Muscle of leg (tissue), 11 donors: Measurements from ENCODE around the gene ACAT2. TPM values are rescaled to one million over a fixed set of nuclear protein-coding genes. Genes with fewer than 3 reads are reported as not detected.
"Not testable (repeated sequence)": the region's sequence is repeated elsewhere in the genome, so short reads cannot be mapped to it uniquely, and the experiment has no call there.

Experiments used
- DNase-seq: peaks from one replicate; pipeline ENCODE4 v3.0.0; 2013
- H3K27ac ChIP-seq: one replicate; pipeline ENCODE4 v1.5.1; 2013; ENCODE audit warnings: mild to moderate bottlenecking, low read length, control low read depth
- H3K27me3 ChIP-seq: one replicate; pipeline ENCODE4 v1.6.1; 2013; ENCODE audit warnings: low read length; ENCODE audit not compliant: control insufficient read depth, insufficient read depth
- H3K36me3 ChIP-seq: one replicate; pipeline ENCODE4 v1.6.1; 2013; ENCODE audit warnings: low read length; ENCODE audit not compliant: control insufficient read depth, insufficient read depth
- H3K4me1 ChIP-seq: one replicate; pipeline ENCODE4 v1.6.1; 2013; ENCODE audit warnings: low read length; ENCODE audit not compliant: control insufficient read depth, insufficient read depth
- H3K4me3 ChIP-seq: one replicate; pipeline ENCODE4 v1.5.1; 2013; ENCODE audit warnings: low read length, control low read depth
- H3K9me3 ChIP-seq: replicated peaks from 2 replicates; pipeline ENCODE4 v1.6.1; 2013; ENCODE audit warnings: low read depth, low read length; ENCODE audit not compliant: control insufficient read depth
- WGBS: methylation state at CpG from one replicate; pipeline ENCODE4 v1.1.5; 2013; ENCODE audit warnings: missing lambda C conversion rate; ENCODE audit not compliant: insufficient coverage; 5-methylcytosine and 5-hydroxymethylcytosine counted together
- polyA plus RNA-seq, 8 donors: library from polyadenylated mRNA; unstranded; fragments of 120-200 nt; gene quantifications; one replicate each; pipeline versions ENCODE4 v1.2.1 to v1.2.3, GENCODE V29; 2013; ENCODE audit warnings: inconsistent platforms in 1 of 8, low replicate concordance in 1 of 8; ENCODE audit not compliant: insufficient read length in 8 of 8, insufficient read depth in 1 of 8
- total RNA-seq: library from RNA; stranded (reverse); fragments of 120-200 nt; gene quantifications from one replicate; pipeline ENCODE4 v1.2.4, GENCODE V29; 2013

ACAT2 gene
- total and polyA plus RNA-seq, 9 donors: 14.4 to 26.5 (median 19.5) TPM

GRCh38 chr6:159790149-159790955 is 28.5 kb downstream of the ACAT2 start, which contains the start of gene MRPL18:
Gene MRPL18 (plus strand): TSS chr6:159790467. CDS start chr6:159790588, 121 bp downstream.
- Histone ChIP-seq H3K4me3 (peak within 1 kb of the TSS; percentile 96), H3K36me3 (peaks cover 22% of the 10 kb centered on the region), H3K9me3 (no peaks in the 10 kb centered on the region), H3K27ac (peak within 1 kb of the TSS; percentile 100), H3K27me3 (no peaks in the 10 kb centered on the region), H3K4me1 (peaks cover 13% of the 10 kb centered on the region)
- peak; percentile 99 for DNase-seq
- WGBS: under 1% methylated on average over 52 of the region's 56 CpGs

GRCh38 chr6:159790956-159791598 is 29.2 kb downstream of the ACAT2 start:
- H3K36me3 ChIP-seq: peaks cover 21% of the 10 kb centered on the region
- peaks cover 13% of the 10 kb centered on the region for H3K4me1 ChIP-seq
- peak; percentile 11 for DNase-seq
- no peaks in the 10 kb centered on the region for H3K27me3 ChIP-seq
- H3K4me3 ChIP-seq: peak overlapping the region; percentile 85
- no peaks in the 10 kb centered on the region for H3K9me3 ChIP-seq
- 25% methylated on average over 10 of the region's 18 CpGs for WGBS
- peak overlapping the region; percentile 100 for H3K27ac ChIP-seq

GRCh38 chr6:159794976-159795375 is 33.1 kb downstream of the ACAT2 start:
- H3K9me3 ChIP-seq, DNase-seq, H3K27ac ChIP-seq, H3K4me3 ChIP-seq, H3K4me1 ChIP-seq, H3K27me3 ChIP-seq: not testable (repeated sequence)
- 86% methylated on average over 7 of the region's 8 CpGs for WGBS
- peaks cover 38% of the 10 kb centered on the region for H3K36me3 ChIP-seq

GRCh38 chr6:159797554-159797953 is 35.7 kb downstream of the ACAT2 start:
- WGBS: no CpG with 5 or more reads among the region's 1 CpG
- H3K4me1 ChIP-seq: no peaks in the 10 kb centered on the region
- no peaks in the 10 kb centered on the region for H3K27me3 ChIP-seq
- no peak for DNase-seq
- H3K9me3 ChIP-seq: no peaks in the 10 kb centered on the region
- H3K27ac ChIP-seq: no peak overlapping the region
- peaks cover 39% of the 10 kb centered on the region for H3K36me3 ChIP-seq
- H3K4me3 ChIP-seq: no peak overlapping the region

GRCh38 chr6:159800141-159800865 is 38.5 kb downstream of the ACAT2 start, which contains the start of gene PNLDC1:
Gene PNLDC1 (plus strand): TSS chr6:159800276. CDS start chr6:159800308, 32 bp downstream.
- WGBS: 83% methylated on average over 49 of the region's 50 CpGs
- no peak within 1 kb of the TSS for H3K4me3 ChIP-seq
- peaks cover 30% of the 10 kb centered on the region for H3K36me3 ChIP-seq

GRCh38 chr6:159801935-159802334 is 40.1 kb downstream of the ACAT2 start:
- Histone ChIP-seq H3K27me3 (no peaks in the 10 kb centered on the region), H3K4me3 (no peak overlapping the region), H3K4me1 (peaks cover 7% of the 10 kb centered on the region), H3K9me3 (no peaks in the 10 kb centered on the region), H3K27ac (no peak overlapping the region), H3K36me3 (peaks cover 31% of the 10 kb centered on the region)
- no peak for DNase-seq
- WGBS: 95% methylated on average over 4 of the region's 8 CpGs

More at GRCh38 chr6:159800141-159800865, 38.5 kb downstream of the ACAT2 start, which contains the start of gene PNLDC1:
- Histone ChIP-seq H3K27ac (no peak within 1 kb of the TSS), H3K27me3 (no peaks in the 10 kb centered on the region), H3K4me1 (peaks cover 7% of the 10 kb centered on the region), H3K9me3 (no peaks in the 10 kb centered on the region)
- no peak for DNase-seq

- H3K27ac ChIP-seq: peak overlapping the region; percentile 9
- H3K36me3 ChIP-seq: peaks cover 18% of the 10 kb centered on the region
- no peak overlapping the region for H3K4me3 ChIP-seq
- no peaks in the 10 kb centered on the region for H3K9me3 ChIP-seq
- H3K27me3 ChIP-seq: no peaks in the 10 kb centered on the region
- WGBS: 84% methylated on average over 9 of the region's 10 CpGs
- peaks cover 7% of the 10 kb centered on the region for H3K4me1 ChIP-seq
- DNase-seq: peak; percentile 18
Measured at GRCh38 chr6:159804504-159804903, 42.7 kb downstream of the ACAT2 start.

GRCh38 chr6:159805440-159806020 is 43.7 kb downstream of the ACAT2 start:
- no peak for DNase-seq
- no peaks in the 10 kb centered on the region for H3K9me3 ChIP-seq
- no peak overlapping the region for H3K27ac ChIP-seq
- peaks cover 8% of the 10 kb centered on the region for H3K36me3 ChIP-seq
- no peaks in the 10 kb centered on the region for H3K27me3 ChIP-seq
- no peak overlapping the region for H3K4me3 ChIP-seq
- H3K4me1 ChIP-seq: peaks cover 7% of the 10 kb centered on the region
- 94% methylated on average over 5 of the region's 6 CpGs for WGBS

- no peak for DNase-seq
- Histone ChIP-seq H3K36me3 (peaks cover 7% of the 10 kb centered on the region), H3K27me3 (no peaks in the 10 kb centered on the region), H3K27ac (no peak overlapping the region), H3K9me3 (no peaks in the 10 kb centered on the region), H3K4me1 (peaks cover 7% of the 10 kb centered on the region), H3K4me3 (no peak overlapping the region)
- 91% methylated on average over 9 of the region's 9 CpGs for WGBS
Measured at GRCh38 chr6:159806021-159806458, 44.2 kb downstream of the ACAT2 start.
